Stimulated activated CD8-positive, alpha-beta memory T cell treated with anti-CD3 and anti-CD28 coated beads, Interleukin-15, amount 100 ng/mL, for 1 hour (primary cell): Measurements from ENCODE around the gene ARID3C.
A peak's percentile ranks its signal among the peaks of the same experiment; 100 is the strongest.

Experiments used
- DNase-seq: peaks from one replicate; pipeline ENCODE4 v3.0.0-alpha.2; 2020; ENCODE audit warnings: low read depth

The ARID3C gene

DNA sequence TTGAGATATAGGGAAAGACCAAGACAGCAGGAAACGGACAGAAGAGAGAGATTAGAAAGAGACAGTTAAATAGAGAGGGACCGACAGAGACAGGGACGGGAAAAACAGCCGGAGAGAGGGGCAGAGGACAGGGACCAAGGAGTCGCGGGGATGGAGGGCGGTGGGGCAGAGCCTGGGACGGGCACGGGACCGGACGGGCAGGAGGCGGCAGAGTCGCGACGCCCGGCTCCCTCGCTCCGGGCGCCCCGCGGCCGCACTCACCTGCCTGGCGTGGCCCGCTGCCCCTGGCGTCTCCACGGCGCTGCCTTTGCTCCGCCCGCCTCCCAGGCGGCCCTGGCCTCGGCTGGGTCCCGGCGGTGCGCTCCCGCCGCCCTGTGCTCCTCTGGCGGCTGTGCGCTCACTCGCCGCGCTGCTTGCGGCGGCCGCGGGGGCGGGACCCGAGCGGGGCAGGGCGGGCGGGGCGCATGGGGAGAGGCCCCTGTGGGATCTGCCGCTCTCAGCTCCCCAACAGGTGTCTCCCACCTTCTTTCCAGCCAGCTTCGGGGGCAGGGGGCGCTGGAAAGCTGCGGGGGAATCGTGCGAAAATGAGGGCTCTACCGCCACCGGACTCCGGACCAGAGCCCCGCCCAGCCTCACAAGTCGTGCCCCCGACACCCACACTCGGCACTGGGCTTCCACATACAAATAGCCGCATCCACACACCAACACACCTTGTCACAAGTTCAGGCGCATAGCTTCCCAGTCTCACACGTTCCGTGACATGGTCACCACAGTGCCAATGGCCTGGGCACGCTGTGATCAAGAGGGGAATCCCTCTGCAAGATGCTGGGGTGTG is at the start of gene ARID3C:
Gene ARID3C, minus strand, starts transcription at position 411 of the 835 bp plus-strand sequence. CDS start 1,052 bp downstream, outside the sequence.
- no peak for DNase-seq

DNA sequence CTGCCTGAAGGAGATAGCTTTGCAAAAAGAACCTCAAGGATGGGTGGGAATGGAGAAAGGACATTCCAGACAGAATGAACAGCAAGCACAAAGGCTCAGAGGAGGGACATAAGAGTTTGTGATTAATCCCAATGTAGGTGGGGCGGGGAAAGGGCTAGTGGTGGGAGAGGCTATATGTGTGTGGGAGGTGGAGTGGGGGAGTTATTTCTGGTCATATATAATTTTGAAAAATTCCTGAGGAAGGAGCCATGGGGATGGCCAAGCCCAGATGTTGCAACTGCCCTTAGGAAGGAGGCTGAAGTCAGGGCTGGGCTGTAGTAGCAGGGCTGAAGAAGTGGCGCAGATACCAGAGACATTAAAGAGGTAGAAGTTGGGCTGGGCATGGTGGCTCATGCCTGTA is 47.0 kb upstream of the ARID3C start:
- DNase-seq: no peak

GRCh38 chr9:34675048-34675714 is 46.3 kb upstream of the ARID3C start:
- DNase-seq: peak; percentile 23

- DNase-seq: no peak
These were observed 45.6 kb upstream of the ARID3C start for GRCh38 chr9:34674440-34674839.

- DNase-seq: no peak
These were observed 42.4 kb upstream of the ARID3C start for GRCh38 chr9:34671307-34671706.

GRCh38 chr9:34669809-34670562 is 41.1 kb upstream of the ARID3C start:
- no peak for DNase-seq

GRCh38 chr9:34665381-34666250 is 36.8 kb upstream of the ARID3C start:
- DNase-seq: peak; percentile 79

DNA sequence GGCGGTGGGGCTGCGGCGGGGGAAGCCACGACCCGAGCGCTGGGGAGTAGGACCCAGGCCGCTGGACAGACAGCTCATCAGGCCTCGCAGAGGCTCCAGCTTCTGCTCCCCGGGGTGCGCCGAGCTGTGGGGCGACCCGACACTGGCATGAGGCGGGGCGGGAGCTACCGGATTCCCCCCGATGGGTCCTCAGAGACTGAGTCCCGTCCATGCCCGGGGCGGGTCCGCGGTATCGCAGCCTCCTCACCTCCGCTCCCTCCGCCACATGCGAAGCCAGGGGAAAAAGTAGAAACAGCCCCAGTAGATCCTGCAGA is 36.2 kb upstream of the ARID3C start:
- no peak for DNase-seq

DNA sequence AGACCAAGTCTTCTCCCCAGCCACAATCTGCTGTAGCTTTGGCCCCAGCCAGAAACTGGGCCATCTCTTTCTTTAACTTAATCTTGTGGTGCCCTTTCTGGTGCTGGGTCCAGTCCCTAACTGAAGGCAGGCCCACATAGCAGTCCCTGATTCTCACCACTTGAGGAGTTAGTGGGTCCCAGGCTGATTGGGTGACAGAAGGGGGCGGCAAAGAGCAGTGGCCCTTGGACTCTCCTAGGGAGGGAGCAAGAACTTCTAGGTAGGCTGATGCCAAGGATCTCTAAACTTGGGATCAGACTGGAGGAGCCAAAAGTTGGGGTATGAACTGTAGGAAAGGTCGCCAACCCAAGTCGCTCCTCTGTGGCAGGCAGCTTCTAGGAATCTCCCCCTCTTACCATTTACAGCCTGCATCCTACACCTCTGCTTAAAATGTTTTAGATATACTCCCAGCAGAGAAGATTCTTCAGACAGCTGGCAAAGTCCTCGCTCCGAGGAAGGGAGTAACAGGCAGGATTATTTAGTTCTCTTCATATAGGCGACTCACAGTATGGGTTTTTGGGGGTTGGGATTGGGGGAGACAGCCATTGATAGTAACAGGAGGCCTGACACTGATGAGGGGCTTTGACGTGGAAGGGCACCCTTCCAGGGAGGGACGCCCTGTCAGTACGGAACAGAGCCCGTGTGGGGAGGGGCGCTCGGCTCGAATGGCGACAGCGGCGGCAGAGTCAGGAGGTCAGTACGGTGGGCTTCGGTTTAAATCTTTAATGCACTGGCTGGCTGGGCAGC is 35.6 kb upstream of the ARID3C start:
- peak; percentile 56 for DNase-seq

DNA sequence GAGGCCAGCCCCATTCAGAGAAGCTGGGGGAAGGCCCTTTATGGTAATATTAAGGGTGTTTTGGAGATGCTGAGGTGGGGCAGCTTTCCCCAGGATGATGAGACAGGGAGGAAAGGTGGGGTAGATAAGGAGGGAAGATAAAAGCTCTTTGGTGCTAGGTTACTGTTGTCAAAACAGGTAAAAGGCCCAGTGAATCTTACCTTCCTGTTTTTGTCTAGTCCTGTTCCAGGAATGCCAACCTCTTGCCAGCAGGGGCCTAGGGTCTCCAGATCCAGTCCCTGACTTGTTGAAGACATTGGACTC is 34.4 kb upstream of the ARID3C start:
- no peak for DNase-seq

GRCh38 chr9:34662526-34663302 is 33.8 kb upstream of the ARID3C start, which contains the start of gene CCL27:
CCL27 (minus strand) TSS chr9:34662657; CDS start chr9:34662633, 24 bp downstream.
- no peak for DNase-seq

DNA sequence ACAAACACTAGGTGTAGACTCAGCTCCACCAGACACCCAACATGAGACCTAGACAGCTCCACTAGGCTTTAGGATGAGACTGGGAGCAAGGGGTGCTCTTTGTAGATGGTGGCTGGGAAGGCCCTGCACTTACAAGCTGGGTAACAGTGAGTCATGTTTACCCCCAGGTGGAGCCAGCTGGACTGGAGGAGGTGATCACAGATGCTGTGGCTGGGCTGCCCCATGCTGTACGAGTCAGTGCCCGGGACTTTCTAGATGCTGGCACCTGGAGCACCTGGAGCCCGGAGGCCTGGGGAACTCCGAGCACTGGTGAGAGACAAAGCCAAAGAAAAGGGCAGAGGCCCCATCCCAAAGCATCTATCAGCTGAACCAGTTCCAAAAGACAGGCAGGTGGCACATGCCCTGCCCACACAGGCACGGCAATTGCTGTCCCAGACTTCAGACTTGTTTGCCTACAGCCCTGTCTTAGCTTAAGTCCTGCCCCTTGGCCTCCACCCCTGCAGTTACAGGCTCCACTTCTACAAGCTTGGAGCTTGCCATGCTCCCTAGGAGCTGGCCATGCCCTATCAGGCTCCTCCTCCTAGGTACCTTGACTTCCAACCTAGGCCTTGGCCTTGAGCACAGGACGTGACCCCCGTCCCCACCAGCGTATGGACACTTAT is 30.9 kb upstream of the ARID3C start:
- no peak for DNase-seq

GRCh38 chr9:34658461-34658860 is 29.6 kb upstream of the ARID3C start:
- DNase-seq: no peak

DNA sequence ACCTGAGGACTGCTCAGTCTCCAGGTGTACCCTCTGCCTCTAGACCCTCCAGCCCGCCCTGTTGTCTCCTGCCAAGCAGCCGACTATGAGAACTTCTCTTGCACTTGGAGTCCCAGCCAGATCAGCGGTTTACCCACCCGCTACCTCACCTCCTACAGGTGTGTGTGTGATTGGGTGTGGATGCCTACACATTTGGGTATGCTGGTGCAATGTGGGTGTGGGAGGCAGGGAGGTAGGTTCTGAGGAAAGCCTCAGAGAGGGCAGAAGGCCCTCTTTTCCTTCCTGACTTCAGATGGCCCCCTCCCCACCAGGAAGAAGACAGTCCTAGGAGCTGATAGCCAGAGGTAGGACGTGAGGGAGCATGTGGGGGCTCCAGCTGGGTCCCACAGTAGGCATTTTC is 28.1 kb upstream of the ARID3C start:
- no peak for DNase-seq

GRCh38 chr9:34655394-34655793 is 26.5 kb upstream of the ARID3C start:
- no peak for DNase-seq

- no peak for DNase-seq
These were observed 25.6 kb upstream of the ARID3C start for GRCh38 chr9:34654323-34655051.

- DNase-seq: no peak
These were observed 24.5 kb upstream of the ARID3C start for GRCh38 chr9:34653151-34654072.

DNA sequence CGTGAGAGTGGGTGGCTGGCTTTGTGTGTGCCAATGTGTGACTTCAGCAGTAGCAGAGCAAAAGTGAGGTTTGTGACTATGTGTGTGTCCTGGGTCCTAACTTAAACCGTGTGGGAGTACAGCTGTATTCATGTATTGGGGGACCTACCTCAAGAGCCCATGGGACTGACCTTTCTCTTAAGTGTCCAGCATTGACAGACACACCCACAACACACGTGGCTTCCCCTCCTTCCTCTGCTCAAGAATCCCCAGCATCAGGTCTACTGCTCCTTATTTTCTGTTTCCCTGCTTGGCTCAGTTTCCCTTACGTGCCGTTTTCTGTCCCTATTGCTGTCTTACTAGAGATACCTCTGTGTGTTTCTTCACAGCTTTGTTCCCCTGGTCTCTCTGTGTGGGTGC is 23.7 kb upstream of the ARID3C start:
- no peak for DNase-seq
